Neural progenitor cell (in vitro differentiated cells): ENCODE measurements around the gene C1orf74. TPM values are rescaled to one million over a fixed set of nuclear protein-coding genes. Genes with fewer than 3 reads are reported as not detected.

Source experiments
- DNase-seq: peaks from one replicate; pipeline ENCODE4 v3.0.0-alpha.2; 2016; ENCODE audit warnings: low spot score
- H2AFZ ChIP-seq: fragments of 200-600 bp; sonication (generic); replicated peaks from 2 replicates; pipeline ENCODE4 v1.6.1; 2016; ENCODE audit warnings: antibody characterized with exemption
- H3F3A ChIP-seq: fragments of 200-600 bp; sonication (generic); 2 replicates; pipeline ENCODE4 v1.6.1; 2016; ENCODE audit warnings: antibody characterized with exemption, low read depth
- H3K27ac ChIP-seq: fragments of 200-600 bp; sonication (generic); 2 replicates; pipeline ENCODE4 v1.5.1; 2016; ENCODE audit warnings: mild to moderate bottlenecking
- H3K27me3 ChIP-seq: fragments of 200-600 bp; sonication (generic); 2 replicates; pipeline ENCODE4 v1.6.1; 2016; ENCODE audit warnings: mild to moderate bottlenecking, moderate library complexity
- H3K36me3 ChIP-seq: fragments of 200-600 bp; sonication (generic); 2 replicates; pipeline ENCODE4 v1.5.1; 2016
- H3K4me1 ChIP-seq: fragments of 200-600 bp; sonication (generic); 2 replicates; pipeline ENCODE4 v1.6.1; 2016; ENCODE audit warnings: mixed run types
- H3K4me2 ChIP-seq: fragments of 200-600 bp; sonication (generic); 2 replicates; pipeline ENCODE4 v1.6.1; 2016
- H3K4me3 ChIP-seq: fragments of 200-600 bp; sonication (generic); 2 replicates; pipeline ENCODE4 v1.5.1; 2016
- H3K79me2 ChIP-seq: fragments of 200-600 bp; sonication (generic); 2 replicates; pipeline ENCODE4 v1.6.1; 2016; ENCODE audit warnings: low read depth
- H3K9ac ChIP-seq: fragments of 200-600 bp; sonication (generic); 2 replicates; pipeline ENCODE4 v1.6.1; 2016
- H3K9me3 ChIP-seq: fragments of 200-600 bp; sonication (generic); 2 replicates; pipeline ENCODE4 v1.5.1; 2016; ENCODE audit warnings: low read depth
- H4K20me1 ChIP-seq: fragments of 200-600 bp; sonication (generic); 2 replicates; pipeline ENCODE4 v1.6.1; 2016; ENCODE audit warnings: low read depth
- H3K27ac Mint-ChIP-seq: 3 replicates; pipeline ENCODE4 v1.8.0; 2021; ENCODE audit warnings: mixed read lengths
- H3K27me3 Mint-ChIP-seq: 2 replicates; pipeline ENCODE4 v1.8.0; 2022; ENCODE audit warnings: low read depth, mild to moderate bottlenecking, inconsistent platforms, moderate library complexity, mixed read lengths; ENCODE audit not compliant: insufficient read depth
- H3K36me3 Mint-ChIP-seq: 3 replicates; pipeline ENCODE4 v1.8.0; 2021; ENCODE audit warnings: mixed read lengths
- H3K4me1 Mint-ChIP-seq: 3 replicates; pipeline ENCODE4 v1.8.0; 2021; ENCODE audit warnings: mixed read lengths
- H3K4me3 Mint-ChIP-seq: 3 replicates; pipeline ENCODE4 v1.8.0; 2021; ENCODE audit warnings: mild to moderate bottlenecking, moderate library complexity, mixed read lengths
- H3K9me3 Mint-ChIP-seq: 3 replicates; pipeline ENCODE4 v1.8.0; 2020; ENCODE audit warnings: mixed read lengths
- CTCF ChIP-seq: fragments of 200-600 bp; sonication (generic); IDR thresholded peaks from 2 replicates; pipeline ENCODE4 v1.5.1; 2017; ENCODE audit warnings: antibody characterized with exemption, mild to moderate bottlenecking
- EZH2 ChIP-seq: fragments of 200-600 bp; sonication (generic); IDR thresholded peaks from 2 replicates; pipeline ENCODE4 v1.6.1; 2017; ENCODE audit warnings: antibody characterized with exemption, mild to moderate bottlenecking, moderate library complexity
- EZH2phosphoT487 ChIP-seq: fragments of 200-600 bp; sonication (generic); IDR thresholded peaks from 2 replicates; pipeline ENCODE4 v1.6.1; 2017; ENCODE audit warnings: antibody characterized with exemption
- total RNA-seq: library from RNA; depleted of rRNA; stranded (reverse); fragments of >200 nt; gene quantifications from 2 replicates; pipeline ENCODE4 v1.2.3, GENCODE V29; 2015; ENCODE audit warnings: low replicate concordance

Gene C1orf74
- total RNA-seq, 1 donor from 2014 or later = 7.7 TPM

DNA sequence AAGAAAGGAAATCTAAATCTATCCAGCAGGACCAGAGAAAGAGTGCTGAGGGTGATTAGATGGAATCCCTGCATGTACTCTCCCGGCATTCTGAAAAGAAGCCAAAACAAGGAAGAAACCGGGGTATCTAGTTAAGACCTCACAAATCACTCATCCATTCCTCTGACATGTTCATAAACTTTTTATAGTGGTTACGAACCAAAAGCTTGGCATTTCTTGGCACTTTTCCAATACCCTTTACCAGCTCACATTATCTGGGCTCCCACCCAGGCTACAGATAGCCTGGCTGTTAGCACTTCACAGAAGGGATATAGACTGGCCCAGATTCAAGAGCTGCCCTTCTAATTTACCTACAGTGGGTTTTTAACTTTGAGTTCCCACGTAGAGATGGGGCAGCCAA, 1.8 kb upstream of the C1orf74 start:
- Histone ChIP-seq H3K27me3 (peaks cover 39% of the 10 kb centered on the region), H3F3A (peaks cover 6% of the 10 kb centered on the region), H3K9ac (no peak overlapping the region), H3K4me2 (no peak overlapping the region), H3K4me3 (no peak overlapping the region), H2AFZ (no peak overlapping the region), H3K79me2 (peaks cover 9% of the 10 kb centered on the region), H3K9me3 (no peaks in the 10 kb centered on the region), H3K36me3 (no peaks in the 10 kb centered on the region), H3K27ac (no peak overlapping the region), H4K20me1 (no peaks in the 10 kb centered on the region), H3K4me1 (peaks cover 6% of the 10 kb centered on the region)
- no peaks in the 10 kb centered on the region for H3K9me3 Mint-ChIP-seq
- no peak for DNase-seq
- H3K27ac Mint-ChIP-seq = no peak overlapping the region
- TF ChIP-seq EZH2 (no peak), EZH2phosphoT487 (no peak), CTCF (no peak)
- peaks cover 12% of the 10 kb centered on the region for H3K27me3 Mint-ChIP-seq
- H3K36me3 Mint-ChIP-seq = peaks cover 2% of the 10 kb centered on the region
- H3K4me1 Mint-ChIP-seq = peaks cover 9% of the 10 kb centered on the region
- no peak overlapping the region for H3K4me3 Mint-ChIP-seq

DNA sequence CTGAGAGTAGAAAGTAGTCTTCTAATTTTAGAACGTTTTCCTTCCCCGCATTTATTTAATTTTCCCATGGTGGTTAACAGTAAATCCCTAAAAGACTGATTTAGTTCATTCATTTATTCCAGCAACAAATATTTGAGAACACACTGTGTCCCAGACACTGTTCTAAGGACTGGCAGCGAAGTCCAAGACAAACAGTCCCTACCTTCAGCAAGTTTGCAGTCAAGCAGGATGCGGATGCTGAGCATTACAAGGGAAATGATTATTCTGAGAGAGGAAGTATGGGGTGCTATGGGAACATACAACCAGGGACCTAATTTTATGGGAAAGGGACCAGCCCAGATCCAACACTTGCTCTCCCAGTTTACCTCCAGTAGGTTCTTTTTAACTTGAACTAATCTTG, 1.2 kb upstream of the C1orf74 start:
- no peaks in the 10 kb centered on the region for H3K9me3 ChIP-seq
- no peak overlapping the region for H3K4me3 ChIP-seq
- H3K4me2 ChIP-seq = no peak overlapping the region
- peaks cover 9% of the 10 kb centered on the region for H3K4me1 Mint-ChIP-seq
- no peak overlapping the region for H3K27ac Mint-ChIP-seq
- H3K4me3 Mint-ChIP-seq = no peak overlapping the region
- H3F3A ChIP-seq = peaks cover 6% of the 10 kb centered on the region
- H4K20me1 ChIP-seq = no peaks in the 10 kb centered on the region
- H2AFZ ChIP-seq = peak overlapping the region; percentile 66
- peaks cover 6% of the 10 kb centered on the region for H3K4me1 ChIP-seq
- no peak for DNase-seq
- H3K79me2 ChIP-seq = peaks cover 9% of the 10 kb centered on the region
- H3K36me3 ChIP-seq = no peaks in the 10 kb centered on the region
- peaks cover 12% of the 10 kb centered on the region for H3K27me3 Mint-ChIP-seq
- peaks cover 39% of the 10 kb centered on the region for H3K27me3 ChIP-seq
- peaks cover 2% of the 10 kb centered on the region for H3K36me3 Mint-ChIP-seq
- H3K9me3 Mint-ChIP-seq = no peaks in the 10 kb centered on the region
- H3K27ac ChIP-seq = no peak overlapping the region
- TF ChIP-seq EZH2phosphoT487 (no peak), CTCF (no peak), EZH2 (no peak)
- no peak overlapping the region for H3K9ac ChIP-seq

GRCh38 chr1:209783386-209783785, 973 bp downstream of the C1orf74 start:
- H3K4me1 Mint-ChIP-seq = peaks cover 9% of the 10 kb centered on the region
- Histone ChIP-seq H3K4me2 (peak overlapping the region; percentile 94), H2AFZ (no peak overlapping the region), H3K4me3 (peak overlapping the region; percentile 80), H3K9me3 (no peaks in the 10 kb centered on the region), H4K20me1 (no peaks in the 10 kb centered on the region), H3F3A (peaks cover 6% of the 10 kb centered on the region), H3K27me3 (peaks cover 31% of the 10 kb centered on the region), H3K36me3 (no peaks in the 10 kb centered on the region), H3K27ac (no peak overlapping the region), H3K79me2 (peaks cover 9% of the 10 kb centered on the region), H3K4me1 (peaks cover 6% of the 10 kb centered on the region), H3K9ac (peak overlapping the region; percentile 70)
- H3K9me3 Mint-ChIP-seq = no peaks in the 10 kb centered on the region
- H3K4me3 Mint-ChIP-seq = peak overlapping the region; percentile 89
- no peak for TF ChIP-seq EZH2phosphoT487
- TF ChIP-seq CTCF = no peak
- no peak for TF ChIP-seq EZH2
- DNase-seq = no peak
- peaks cover 2% of the 10 kb centered on the region for H3K36me3 Mint-ChIP-seq
- H3K27me3 Mint-ChIP-seq = peaks cover 7% of the 10 kb centered on the region
- H3K27ac Mint-ChIP-seq = no peak overlapping the region
